Pancreas (tissue), 10 donors: ENCODE data around the gene SEMA3G. TPM values are rescaled to one million over a fixed set of nuclear protein-coding genes. Genes with fewer than 3 reads are reported as not detected.

Experiments used
- ATAC-seq, 4 donors: fragments of 200-7000 bp; cut with Tn5 transposase; one replicate each; pipeline versions ENCODE4 v1.8.0 to v1.9.1; 2020; ENCODE audit warnings: mild to moderate bottlenecking in 4 of 4, moderate library complexity in 4 of 4
- DNase-seq, 6 donors: peaks; one replicate each; pipeline ENCODE4 v3.0.0-alpha.2; 2020
- FAIRE-seq: peaks from 2 replicates; lab custom pipeline; 2012; peaks lifted over from hg19 to GRCh38; lab: Jason Lieb, UNC
- H3K27ac ChIP-seq, 4 donors: fragments of 200-600 bp; sonication (generic); 1 replicate in 3 of 4; 2 replicates in 1 of 4; pipeline versions ENCODE4 v1.5.0 to v1.8.0; 2020
- H3K27me3 ChIP-seq, 4 donors: fragments of 200-600 bp; one replicate each; pipeline ENCODE4 v1.8.0; 2021
- H3K36me3 ChIP-seq, 3 donors: fragments of 200-600 bp; sonication (generic) in 1 of 3; one replicate each; pipeline versions ENCODE4 v1.5.0 to v1.8.0; 2020 to 2021
- H3K4me1 ChIP-seq, 3 donors: fragments of 200-600 bp; one replicate each; pipeline ENCODE4 v1.8.0; 2021
- H3K4me3 ChIP-seq, 4 donors: fragments of 200-600 bp; sonication (generic) in 2 of 4; one replicate each; pipeline versions ENCODE4 v1.5.0 to v1.8.0; 2020 to 2021
- H3K9me3 ChIP-seq, 4 donors: fragments of 200-600 bp; one replicate each; pipeline ENCODE4 v1.8.0; 2021
- WGBS, 2 donors: extraction: QIAGEN DNeasy Blood & Tissue Kit; methylation state at CpG; one replicate each; pipeline ENCODE4 v1.1.7; 2013; 5-methylcytosine and 5-hydroxymethylcytosine counted together
- intact Hi-C, 3 donors: fragments of 100-400 bp; cut with DNase I; formaldehyde crosslinking; loops; one replicate each; pipeline versions ENCODE4 v1.11.1 to v1.14.2; 2022
- polyA plus RNA-seq, 2 donors: library from polyadenylated mRNA; stranded (reverse); fragments of 200-250 nt; gene quantifications; one replicate each; pipeline ENCODE4 v1.2.3, GENCODE V29; 2013
- total RNA-seq, 6 donors: library from RNA; stranded (reverse); fragmentation: NEBNext Ultra II Directional in 4 of 6; extraction: Animal tissue kit (Norgen Biotek cat#: 25700) in 4 of 6; gene quantifications; one replicate each; pipeline versions ENCODE4 v1.2.1 to v1.2.4, GENCODE V29; 2021 to 2023
- TF ChIP-seq, protein P1 (sequence below), 4 donors: fragments of 200-600 bp; sonication (generic) in 3 of 4; IDR thresholded peaks; one replicate each; pipeline versions ENCODE4 v1.5.0 to v1.8.0; 2021; ENCODE audit warnings: antibody characterized with exemption in 4 of 4
- donor health status: healthy with polysubstance abuse.
- donor health status: DM: no; HTN: no; CAD: no; lungs with moderate emphysema.
- donor health status: DM: no; HTN: no; CAD: no.
- donor health status: control.
- donor health status: control.
- donor health status: Bipolar disorder and iron deficiency.
- donor health status: DM: yes; HTN: yes; CAD: no.
- donor health status: DM: no; HTN: no; CAD: no.
- donor health status: DM: no; HTN: no; CAD: no.
- donor health status: DM: yes; HTN: yes; CAD: no.

SEMA3G gene
- total and polyA plus RNA-seq, 8 donors: 0.75 to 5.4 (median 2.8) TPM

GRCh38 chr3:52402101-52402521 lies 42.8 kb downstream of the SEMA3G start:
- intact Hi-C loops: no loop called here
- no peaks in the 10 kb centered on the region for H3K9me3 ChIP-seq
- 96 to 97% methylated on average over 16 of the region's 16 CpGs for WGBS, 2 donors
- ATAC-seq (no peak), DNase-seq (peak in 3 of 6 donors; percentile 29 to 74 (median 52)), FAIRE-seq (no peak)
- H3K27ac ChIP-seq: no peak overlapping the region
- H3K4me1 ChIP-seq: no peaks in the 10 kb centered on the region
- peaks cover 0 to 49% (median 16%) of the 10 kb centered on the region in 3 donors for H3K36me3 ChIP-seq
- TF ChIP-seq, protein P1, sequence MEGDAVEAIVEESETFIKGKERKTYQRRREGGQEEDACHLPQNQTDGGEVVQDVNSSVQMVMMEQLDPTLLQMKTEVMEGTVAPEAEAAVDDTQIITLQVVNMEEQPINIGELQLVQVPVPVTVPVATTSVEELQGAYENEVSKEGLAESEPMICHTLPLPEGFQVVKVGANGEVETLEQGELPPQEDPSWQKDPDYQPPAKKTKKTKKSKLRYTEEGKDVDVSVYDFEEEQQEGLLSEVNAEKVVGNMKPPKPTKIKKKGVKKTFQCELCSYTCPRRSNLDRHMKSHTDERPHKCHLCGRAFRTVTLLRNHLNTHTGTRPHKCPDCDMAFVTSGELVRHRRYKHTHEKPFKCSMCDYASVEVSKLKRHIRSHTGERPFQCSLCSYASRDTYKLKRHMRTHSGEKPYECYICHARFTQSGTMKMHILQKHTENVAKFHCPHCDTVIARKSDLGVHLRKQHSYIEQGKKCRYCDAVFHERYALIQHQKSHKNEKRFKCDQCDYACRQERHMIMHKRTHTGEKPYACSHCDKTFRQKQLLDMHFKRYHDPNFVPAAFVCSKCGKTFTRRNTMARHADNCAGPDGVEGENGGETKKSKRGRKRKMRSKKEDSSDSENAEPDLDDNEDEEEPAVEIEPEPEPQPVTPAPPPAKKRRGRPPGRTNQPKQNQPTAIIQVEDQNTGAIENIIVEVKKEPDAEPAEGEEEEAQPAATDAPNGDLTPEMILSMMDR (IDR thresholded peaks at IDR 0.05): no peak
- H3K27me3 ChIP-seq: no peaks in the 10 kb centered on the region
- no peak overlapping the region for H3K4me3 ChIP-seq

DNA sequence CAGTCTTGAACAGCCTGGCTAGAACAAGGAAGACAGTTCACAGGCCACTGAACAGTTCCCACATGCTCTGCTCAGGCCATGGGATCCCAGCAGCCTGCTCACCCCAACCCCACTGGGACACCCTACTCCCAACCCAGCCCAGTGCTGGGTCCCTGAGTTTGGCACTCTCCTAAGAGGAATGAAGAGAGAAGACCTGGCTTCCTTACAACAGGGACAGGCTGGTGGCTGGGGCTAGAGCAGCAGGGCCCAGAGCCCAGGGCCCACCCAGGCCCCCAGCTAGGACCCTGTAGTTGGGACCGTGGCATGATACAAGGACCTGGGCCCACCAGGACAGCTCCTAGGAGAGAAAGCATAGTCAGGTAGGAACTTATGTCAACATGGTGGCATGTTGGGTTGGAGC lies 43.4 kb downstream of the SEMA3G start:
- Histone ChIP-seq H3K27ac (no peak overlapping the region), H3K4me3 (no peak overlapping the region), H3K4me1 (no peaks in the 10 kb centered on the region), H3K27me3 (no peaks in the 10 kb centered on the region), H3K9me3 (no peaks in the 10 kb centered on the region), H3K36me3 (peaks cover 0 to 47% (median 16%) of the 10 kb centered on the region in 3 donors)
- DNase-seq (peak in 1 of 6 donors; percentile 35), FAIRE-seq (no peak), ATAC-seq (no peak)
- WGBS, 2 donors: 97 to 100% methylated on average over 1 of the region's 1 CpG
- TF ChIP-seq, protein P1 (IDR thresholded peaks at IDR 0.05): no peak
- intact Hi-C loops: no loop called here

- peak in 2 of 6 donors; percentile 13 to 28 for DNase-seq
Measured at GRCh38 chr3:52401021-52401420, 43.9 kb downstream of the SEMA3G start.

GRCh38 chr3:52400275-52400793 lies 44.6 kb downstream of the SEMA3G start:
- Histone ChIP-seq H3K4me3 (no peak overlapping the region), H3K4me1 (no peaks in the 10 kb centered on the region), H3K36me3 (peaks cover 0 to 37% (median 16%) of the 10 kb centered on the region in 3 donors), H3K27me3 (no peaks in the 10 kb centered on the region), H3K9me3 (no peaks in the 10 kb centered on the region), H3K27ac (no peak overlapping the region)
- ATAC-seq (peak; percentile 29 to 50 (median 35)), FAIRE-seq (no peak), DNase-seq (peak in 2 of 6 donors; percentile 29 to 48)
- WGBS, 2 donors: 55 to 69% methylated on average over 9 to 10 of the region's 10 CpGs
- TF ChIP-seq, protein P1 (IDR thresholded peaks at IDR 0.05): no peak
- intact Hi-C loops: no loop called here

More at GRCh38 chr3:52401021-52401420, 43.9 kb downstream of the SEMA3G start:
- FAIRE-seq (no peak), ATAC-seq (no peak)
- TF ChIP-seq, protein P1 (IDR thresholded peaks at IDR 0.05): no peak
- H3K4me1 ChIP-seq: no peaks in the 10 kb centered on the region
- H3K27ac ChIP-seq: no peak overlapping the region
- no peaks in the 10 kb centered on the region for H3K9me3 ChIP-seq
- no peak overlapping the region for H3K4me3 ChIP-seq
- WGBS, 2 donors: 80 to 95% methylated on average over 1 of the region's 1 CpG
- no peaks in the 10 kb centered on the region for H3K27me3 ChIP-seq
- intact Hi-C loops: no loop called here
- peaks cover 0 to 42% (median 16%) of the 10 kb centered on the region in 3 donors for H3K36me3 ChIP-seq

GRCh38 chr3:52399593-52399992 lies 45.3 kb downstream of the SEMA3G start:
- H3K4me1 ChIP-seq: no peaks in the 10 kb centered on the region
- intact Hi-C loops: no loop called here
- no peak for FAIRE-seq
- no peak overlapping the region for H3K27ac ChIP-seq
- peak in 1 of 4 donors; percentile 12 for ATAC-seq
- H3K4me3 ChIP-seq: no peak overlapping the region
- H3K9me3 ChIP-seq: no peaks in the 10 kb centered on the region
- H3K27me3 ChIP-seq: no peaks in the 10 kb centered on the region
- TF ChIP-seq, protein P1 (IDR thresholded peaks at IDR 0.05): no peak
- WGBS, 2 donors: 89 to 92% methylated on average over 6 of the region's 6 CpGs
- peak in 3 of 6 donors; percentile 17 to 38 (median 37) for DNase-seq
- peaks cover 0 to 32% (median 14%) of the 10 kb centered on the region in 3 donors for H3K36me3 ChIP-seq
